HG02840 (cell line): ENCODE data around the gene TRABD.
"Not testable (repeated sequence)": the region's sequence is repeated elsewhere in the genome, so short reads cannot be mapped to it uniquely, and the experiment has no call there.

Experiments
- ATAC-seq: cut with Tn5 transposase; IDR thresholded peaks from one replicate; pipeline ENCODE4 v1.9.1; 2021; ENCODE audit warnings: mild to moderate bottlenecking, moderate library complexity, moderate number of reproducible peaks; ENCODE audit not compliant: unreplicated experiment, low FRiP score

TRABD gene

DNA sequence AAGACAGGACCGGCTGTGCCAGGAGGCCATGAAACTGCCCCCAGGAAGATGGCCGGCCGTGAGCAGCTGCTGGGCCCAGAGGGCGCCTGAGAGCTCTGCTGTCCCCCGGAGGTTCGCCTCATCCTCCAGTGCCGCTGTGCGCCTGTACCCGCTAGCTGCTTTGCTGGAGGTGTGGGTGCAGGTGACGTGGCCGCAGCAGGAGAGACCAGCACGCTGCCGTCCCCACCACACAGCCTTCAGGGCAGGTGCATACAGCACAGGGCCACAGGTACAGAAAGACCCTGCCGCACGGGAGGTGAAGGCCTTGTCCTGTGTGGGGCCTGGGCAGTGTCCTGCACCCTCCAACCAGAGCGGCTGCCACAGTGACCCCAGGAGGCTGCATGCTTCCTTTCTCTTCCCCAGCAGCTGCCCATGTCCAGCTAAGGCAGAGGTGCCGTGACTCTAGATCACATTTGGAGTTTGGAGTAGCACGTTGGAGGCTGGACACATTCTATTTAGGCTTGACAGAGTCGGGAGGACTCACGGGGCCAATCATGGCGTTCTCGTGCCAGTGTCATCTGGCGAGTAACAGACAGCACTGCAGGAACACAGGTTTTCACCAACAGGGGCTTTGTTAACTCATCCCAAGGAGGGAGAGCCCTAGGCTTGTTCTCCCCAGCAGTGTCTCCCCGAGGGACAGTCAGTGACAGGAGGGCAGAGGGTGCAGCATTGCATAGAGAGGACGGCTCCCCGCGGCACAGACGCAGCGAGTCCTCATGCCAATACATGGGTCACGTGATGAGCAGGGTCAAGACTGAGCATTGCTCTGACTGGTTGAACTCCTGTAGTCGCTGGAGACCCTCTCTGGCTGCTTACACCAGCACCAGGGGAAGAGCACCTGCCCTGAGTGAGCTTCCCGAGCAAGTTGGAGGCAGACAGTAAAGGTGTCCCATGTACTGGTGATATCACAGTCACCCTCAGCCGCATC, 33.9 kb upstream of the TRABD start:
- no peak for ATAC-seq

DNA sequence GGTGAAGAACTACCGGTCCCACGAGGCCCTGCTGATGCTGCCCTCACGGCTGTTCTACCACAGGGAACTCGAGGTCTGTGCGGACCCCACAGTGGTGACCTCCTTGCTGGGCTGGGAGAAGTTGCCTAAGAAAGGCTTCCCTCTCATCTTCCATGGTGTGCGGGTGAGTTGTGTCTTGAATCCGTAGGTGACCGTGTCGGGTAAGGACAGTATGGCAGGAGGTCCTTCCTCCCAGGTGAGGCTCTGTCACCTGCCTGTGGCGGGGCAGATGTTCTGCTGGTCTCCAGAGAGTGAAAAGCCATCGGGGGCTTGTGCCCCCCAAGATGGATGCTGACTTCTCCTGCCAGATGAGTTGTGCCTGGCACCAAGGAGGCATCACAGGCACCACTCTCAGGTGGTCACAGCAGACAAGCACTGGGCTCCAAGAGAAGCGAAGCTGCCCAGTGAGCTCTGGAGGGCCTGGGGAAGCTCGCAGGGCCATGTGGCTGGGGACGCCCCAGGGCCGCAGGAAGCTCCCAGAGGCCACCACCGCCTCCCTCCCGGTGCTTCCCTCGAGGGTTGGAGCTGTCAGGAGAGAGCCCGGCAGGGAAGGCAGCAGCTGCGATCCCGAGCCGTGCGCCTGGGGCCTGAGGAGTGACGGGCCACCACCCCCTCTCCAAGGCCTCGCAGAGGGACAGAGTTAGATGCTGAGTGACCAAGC, 32.5 kb upstream of the TRABD start:
- no peak for ATAC-seq

DNA sequence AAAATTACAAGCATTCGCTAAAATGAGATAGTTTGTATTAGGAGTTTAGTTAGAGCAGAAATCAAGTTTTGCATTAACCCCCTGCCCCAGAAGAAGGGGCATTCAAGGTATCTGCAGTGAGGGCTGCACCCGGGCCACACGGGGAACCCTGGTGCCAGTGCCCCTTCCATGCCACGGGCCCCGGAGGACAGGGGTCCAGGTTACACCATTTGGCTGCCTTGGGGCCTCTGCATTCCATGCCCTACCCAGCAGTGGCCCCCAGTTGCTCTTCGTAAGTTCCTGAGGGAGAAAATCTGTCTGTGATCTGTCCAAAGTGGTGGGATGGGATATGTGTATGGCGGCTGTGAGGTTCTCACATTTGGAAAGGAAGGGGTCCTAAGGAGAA, 32.0 kb upstream of the TRABD start:
- ATAC-seq = no peak

DNA sequence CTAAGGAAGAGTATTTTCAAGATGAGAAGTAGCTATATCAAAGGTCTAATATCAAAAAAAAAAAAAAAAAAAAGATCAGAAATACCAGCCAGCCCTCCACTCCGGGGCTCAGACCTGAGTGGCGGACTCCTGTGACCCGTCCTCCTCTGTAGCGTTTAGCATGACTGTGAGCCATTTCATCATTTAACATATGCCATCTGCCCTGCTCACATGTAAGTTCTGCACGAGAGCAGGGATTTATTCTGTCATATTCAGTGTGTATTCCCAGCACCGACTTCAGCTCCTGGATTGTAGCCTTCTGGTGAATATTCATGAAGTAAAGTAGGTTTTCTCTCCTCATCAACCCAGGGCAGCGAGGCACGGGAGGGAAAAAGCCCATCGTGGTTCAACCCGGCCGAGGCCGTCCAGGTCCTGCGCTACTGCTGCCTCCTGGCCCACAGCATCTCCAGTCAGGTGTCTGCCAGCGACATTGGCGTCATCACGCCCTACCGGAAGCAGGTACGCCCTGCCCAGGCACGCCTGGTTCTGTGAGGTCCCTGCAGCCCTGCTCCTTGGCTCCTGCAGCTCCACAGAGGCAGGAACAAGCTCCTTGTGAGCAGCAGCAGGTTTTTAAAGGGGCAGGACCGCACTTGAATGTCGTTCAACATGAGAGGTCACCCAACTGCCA, 27.9 kb upstream of the TRABD start:
- no peak for ATAC-seq

DNA sequence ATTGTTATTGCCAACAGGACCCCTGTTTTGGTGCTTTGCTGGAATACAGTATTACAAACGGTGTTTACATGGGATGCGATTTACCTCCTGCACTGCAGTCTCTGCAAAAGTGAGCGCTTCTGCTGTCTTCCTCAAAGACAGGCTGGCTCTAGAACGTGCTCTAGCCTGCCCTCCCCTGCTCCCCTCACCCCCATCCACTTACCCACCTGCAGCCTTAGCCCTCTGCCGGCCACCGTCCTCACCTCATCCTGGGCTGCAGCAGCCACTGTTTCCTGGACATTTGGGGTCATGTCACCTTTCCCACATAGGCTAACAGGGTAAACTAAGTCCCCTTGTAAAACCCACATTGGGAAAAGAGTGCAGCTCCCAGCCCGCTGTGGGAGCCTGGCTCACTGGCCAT, 24.8 kb upstream of the TRABD start:
- no peak for ATAC-seq

DNA sequence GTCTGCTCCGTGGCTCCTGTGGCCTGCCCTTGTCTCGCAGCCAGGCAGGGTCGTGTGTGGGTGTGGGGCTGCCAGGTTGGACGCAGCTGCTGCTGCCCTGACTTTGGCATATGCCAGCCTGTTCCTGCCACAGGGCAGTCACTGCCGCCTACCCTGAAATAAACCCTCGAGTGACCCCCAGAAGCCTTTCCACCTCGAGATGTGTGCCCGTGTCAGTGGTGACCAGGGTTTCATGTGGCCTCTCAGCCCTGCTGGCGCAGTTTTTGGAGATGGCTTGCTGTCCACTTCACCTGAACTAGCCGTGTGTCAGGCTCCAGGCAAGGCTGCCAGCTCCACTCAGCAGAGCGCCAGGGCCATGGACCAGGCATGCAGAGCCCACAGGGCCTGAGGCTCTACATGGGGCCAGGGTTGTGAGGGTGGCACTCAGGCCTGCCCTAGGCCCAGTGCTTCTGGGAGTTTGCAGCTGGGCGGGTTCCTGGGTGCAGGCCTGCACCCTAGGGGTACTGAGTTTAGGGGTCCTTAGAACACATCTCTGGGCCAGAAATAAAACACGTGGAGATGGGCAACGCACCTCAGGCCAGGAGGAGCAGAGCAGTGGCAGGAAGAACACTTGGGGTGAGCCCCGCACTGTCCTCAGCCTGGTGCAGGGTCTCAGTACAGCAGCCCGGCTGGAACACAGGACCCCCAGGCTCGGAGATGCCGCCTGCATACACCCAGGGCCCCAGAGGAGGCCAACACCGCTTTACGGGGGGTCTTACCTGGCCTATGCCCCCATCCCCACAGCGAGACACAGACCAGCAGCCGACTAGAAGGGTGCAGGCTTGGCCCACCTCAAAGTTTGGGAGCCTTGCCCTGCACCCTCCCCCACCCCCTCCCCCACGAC, 24.0 kb upstream of the TRABD start:
- ATAC-seq = no peak

DNA sequence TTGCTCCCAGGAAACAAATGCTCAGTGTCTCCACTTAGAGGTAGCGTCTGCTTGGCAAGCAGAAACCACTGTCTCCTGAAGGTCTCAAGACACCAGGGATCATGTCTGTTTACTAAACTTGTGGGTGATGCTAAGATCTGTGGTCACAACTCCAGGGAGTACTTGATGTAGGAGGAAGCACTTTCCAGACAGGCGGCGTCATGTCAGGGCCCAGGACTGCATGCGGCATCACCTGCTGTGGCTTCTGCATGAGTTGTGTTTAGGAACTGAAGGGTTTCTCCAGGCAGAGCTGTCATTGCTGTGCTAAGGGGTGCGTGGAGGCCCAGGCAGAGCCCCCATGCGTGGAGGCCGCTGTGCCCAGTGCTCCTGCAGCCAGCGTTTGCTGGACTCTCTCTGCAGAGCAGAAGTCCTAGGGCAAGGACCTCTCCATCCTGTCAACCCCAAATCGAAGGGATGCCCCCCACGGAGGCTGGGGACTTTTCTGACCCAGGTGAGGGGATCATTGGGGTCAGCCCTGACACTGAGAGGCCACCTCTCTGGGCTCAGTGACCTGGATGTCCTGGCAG, 23.2 kb upstream of the TRABD start:
- no peak for ATAC-seq

DNA sequence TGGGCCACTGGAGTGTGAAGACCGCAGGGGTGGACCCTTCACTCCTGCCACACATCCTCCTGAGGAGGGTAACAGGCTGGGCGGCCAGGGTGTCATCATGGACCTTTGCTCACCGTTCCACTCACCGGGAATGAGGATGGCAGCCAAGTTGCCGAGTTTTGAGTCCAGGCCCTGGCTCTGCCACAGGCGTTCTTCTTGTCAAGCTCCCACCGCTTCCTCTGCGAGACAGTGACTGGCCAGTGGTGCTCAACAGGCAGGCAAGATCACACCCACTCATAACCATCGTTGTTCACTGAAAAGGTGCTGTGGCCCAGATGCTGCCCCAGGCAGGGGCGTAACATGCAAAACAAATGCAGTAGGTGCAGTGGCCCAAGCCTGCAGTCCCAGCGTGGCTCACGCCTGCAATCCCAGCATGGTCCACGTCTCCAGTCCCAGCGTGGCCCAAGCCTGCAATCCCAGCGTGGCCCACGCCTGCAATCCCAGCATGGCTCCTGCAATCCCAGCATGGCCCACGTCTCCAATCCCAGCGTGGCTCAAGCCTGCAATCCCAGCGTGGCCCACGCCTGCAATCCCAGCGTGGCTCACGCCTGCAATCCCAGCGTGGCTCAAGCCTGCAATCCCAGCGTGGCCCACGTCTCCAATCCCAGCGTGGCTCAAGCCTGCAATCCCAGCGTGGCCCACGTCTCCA, 20.1 kb upstream of the TRABD start:
- no peak for ATAC-seq

DNA sequence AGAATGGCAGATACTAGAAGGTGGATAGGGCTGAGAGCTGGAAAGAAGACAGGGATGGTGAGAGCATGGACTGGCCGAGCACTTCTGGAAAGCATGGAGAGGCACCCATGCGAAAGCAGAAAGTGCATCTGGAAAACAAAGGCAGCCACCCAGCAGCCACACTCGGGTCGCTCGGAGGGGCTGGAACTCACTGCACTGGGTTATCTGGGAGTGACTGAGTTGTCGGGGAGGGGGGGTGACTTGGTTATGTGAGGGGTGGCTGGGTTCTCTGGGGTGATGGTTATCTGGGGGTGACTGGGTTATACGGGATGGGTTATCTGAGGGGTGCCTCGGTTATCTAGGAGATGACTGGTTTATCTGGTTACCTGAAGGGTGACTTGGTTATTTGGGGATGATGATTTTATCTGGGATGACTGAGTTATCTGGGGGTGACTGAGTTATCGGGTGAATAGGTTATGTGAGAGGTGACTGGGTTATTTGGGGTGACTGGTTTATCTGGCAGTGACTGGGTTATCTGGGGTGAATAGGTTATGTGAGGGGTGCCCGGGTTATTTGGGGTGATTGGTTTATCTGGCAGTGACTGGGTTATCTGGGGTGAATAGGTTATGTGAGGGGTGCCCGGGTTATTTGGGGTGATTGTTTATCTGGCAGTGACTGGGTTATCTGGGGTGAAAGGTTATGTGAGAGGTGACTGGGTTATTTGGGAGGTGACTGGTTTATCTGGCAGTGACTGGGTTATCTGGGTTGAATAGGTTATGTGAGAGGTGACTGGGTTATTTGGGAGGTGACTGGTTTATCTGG, 17.8 kb upstream of the TRABD start:
- ATAC-seq = no peak

DNA sequence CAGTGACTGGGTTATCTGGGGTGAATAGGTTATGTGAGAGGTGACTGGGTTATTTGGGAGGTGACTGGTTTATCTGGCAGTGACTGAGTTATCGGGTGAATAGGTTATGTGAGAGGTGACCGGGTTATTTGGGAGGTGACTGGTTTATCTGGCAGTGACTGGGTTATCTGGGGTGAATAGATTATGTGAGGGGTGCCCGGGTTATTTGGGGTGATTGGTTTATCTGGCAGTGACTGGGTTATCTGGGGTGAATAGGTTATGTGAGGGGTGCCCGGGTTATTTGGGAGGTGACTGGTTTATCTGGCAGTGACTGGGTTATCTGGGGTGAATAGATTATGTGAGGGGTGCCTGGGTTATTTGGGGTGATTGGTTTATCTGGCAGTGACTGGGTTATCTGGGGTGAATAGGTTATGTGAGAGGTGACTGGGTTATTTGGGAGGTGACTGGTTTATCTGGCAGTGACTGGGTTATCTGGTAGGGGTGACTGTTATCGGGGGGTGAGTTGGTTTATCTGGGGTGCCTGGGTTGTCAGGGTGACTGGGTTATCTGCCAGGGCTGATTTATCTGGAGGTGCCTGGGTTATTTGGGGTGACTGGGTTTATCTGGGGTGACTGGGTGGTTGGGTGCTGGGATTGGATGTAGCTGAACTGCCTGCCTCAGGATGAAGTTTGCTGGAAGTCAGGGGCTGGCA, 17.1 kb upstream of the TRABD start:
- not testable (repeated sequence) for ATAC-seq

DNA sequence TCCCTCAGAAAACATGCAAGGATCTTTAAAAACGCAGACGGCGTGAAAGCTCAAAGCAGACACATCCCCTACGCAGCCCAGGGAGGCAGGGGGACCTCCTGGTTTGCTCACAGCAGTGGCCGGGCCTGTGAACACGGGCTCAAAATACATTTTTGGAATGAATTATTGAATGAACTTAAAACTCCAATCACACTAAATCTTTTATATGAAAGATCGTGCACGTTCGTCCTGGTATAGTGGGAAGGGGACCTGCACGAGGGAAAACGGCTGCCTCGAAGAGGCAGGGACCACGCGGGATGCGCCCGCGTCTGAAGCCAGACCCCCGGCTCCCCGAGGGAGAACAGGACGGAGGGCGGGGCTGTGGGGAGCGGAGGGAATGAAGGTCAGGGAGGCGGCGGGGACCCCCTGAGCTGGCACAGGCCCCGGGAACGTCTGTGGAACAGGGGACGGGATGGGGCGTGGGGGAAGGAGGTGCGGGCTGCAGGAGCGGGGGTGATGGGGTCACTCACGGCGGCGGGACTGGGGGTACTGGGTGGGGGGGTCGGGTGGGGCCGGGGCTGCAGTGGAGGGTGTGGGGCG, 16.4 kb upstream of the TRABD start:
- ATAC-seq = no peak

DNA sequence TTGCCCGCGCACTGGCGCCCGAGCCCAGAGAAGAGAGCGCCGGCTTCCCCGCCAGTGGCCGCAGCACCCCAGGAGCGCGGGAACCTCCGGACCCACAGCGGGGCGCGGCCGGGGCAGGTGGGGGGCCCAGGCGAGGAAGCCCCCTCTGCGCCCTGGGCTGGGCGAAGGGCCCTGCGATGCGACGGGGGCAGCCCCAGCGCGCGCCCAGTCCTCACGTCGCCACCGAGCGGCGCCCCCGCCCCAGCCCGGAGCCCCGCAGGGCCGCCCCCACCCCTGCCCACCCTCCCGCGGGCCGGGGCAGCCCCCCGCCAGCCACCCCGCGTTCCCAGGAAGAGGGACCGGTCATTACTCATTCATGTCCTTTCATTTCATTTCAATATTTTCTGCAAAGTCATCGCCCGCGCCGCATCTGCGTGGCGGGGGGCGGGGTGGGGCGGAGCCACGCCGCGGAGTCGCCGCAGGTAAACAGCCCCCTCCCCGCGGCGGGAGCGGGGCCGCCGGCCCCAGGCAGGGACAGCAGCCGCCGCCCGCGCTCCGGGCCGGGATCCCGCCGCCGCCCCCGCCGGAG, 15.9 kb upstream of the TRABD start:
- ATAC-seq = no peak

DNA sequence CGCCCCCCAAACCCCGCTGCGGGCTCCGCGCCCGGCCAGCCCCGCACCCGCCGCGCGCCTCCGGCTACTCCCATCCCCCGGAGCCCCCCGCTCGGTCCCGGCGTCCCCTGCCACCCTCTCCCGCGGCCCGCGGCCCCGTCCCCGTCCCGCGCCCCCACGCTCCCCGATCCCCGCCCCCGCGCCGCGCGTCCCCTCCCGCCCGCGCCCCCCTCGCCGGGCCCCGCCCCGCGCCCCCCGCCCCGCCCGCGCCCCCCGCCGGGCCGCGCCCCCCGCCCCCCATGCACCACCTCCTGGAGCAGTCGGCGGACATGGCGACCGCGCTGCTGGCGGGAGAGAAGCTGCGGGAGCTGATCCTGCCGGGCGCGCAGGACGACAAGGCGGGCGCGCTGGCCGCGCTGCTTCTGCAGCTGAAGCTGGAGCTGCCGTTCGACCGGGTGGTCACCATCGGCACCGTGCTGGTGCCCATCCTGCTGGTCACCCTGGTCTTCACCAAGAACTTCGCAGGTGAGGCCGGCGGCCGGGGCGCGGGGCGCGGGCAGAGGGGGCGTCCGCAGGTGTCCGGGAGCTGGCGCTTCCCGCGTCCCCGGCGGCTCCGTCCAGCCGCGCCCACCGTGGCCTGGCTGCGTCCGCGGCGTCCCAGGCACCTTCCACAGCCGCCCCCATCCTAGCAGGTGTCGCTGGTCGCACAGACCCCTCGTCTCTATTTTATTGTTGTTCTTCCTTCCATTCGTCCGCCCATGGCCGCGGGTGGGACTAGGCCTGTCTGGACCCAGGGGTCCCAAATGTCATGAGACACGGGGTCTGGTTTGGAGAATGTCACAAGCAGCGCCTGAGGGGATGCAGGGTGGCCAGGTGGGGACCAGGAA, 15.0 kb upstream of the TRABD start, which contains the start of gene PANX2:
Gene PANX2 (plus strand): TSS at position 279 of the 866 bp plus-strand sequence. CDS start 0 bp downstream, at position 279.
- ATAC-seq = no peak

DNA sequence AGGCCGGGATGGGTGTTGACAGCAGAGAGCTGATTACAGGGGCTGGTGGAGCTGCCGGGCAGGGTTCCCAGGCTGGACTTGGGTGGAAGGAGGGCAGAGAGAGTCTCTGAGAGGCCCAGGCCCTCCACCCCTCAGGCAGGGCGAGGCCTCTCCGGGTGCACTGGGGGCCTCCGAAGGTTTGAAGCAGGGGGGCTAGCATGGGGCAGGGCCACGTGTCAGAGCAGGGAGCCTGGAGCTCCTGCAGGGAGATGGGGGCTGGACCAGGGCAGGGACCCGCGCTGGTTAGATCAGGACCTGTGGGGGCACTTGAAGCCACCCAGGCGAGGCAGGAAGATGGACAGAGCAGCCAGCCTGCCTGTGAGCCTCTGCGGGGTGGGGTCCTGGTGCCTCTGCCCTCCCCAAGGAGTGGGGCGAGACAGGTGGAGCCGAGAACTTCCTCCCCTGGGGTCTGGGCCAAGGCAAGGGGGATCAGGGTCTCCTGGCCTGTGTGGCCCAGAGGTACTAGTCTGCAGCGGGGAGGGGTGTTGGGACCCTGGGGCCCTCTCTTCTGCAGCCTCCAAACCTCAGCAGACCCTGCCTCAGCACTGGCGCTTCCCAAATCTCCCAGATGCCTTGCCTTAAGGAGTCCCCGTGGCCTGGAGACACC, 14.3 kb upstream of the TRABD start:
- no peak for ATAC-seq

DNA sequence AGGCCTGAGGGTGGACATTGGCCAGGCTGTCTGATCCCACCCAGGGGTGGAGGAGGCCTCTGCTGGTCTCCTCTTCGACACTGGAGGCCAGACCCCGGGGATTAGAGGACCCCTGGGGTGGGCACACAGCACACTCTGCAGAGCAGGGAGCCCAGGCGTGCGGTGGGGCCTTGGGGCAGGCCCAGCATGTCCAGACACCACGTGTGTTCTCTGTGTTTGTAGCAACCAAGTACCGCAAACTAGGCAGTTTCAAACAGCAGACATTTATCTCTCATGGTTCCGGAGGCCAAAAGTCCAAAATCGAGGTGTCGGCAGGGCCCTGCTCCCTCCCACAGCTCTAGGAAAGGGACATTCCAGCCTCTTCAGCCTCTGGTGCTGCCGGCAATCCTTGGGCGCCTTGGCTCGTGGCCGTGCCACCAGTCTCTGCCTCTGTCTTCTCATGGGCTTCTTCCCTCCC, 13.7 kb upstream of the TRABD start:
- no peak for ATAC-seq
